Measurements from ENCODE around the gene RNF151.

RNF151 gene

DNA sequence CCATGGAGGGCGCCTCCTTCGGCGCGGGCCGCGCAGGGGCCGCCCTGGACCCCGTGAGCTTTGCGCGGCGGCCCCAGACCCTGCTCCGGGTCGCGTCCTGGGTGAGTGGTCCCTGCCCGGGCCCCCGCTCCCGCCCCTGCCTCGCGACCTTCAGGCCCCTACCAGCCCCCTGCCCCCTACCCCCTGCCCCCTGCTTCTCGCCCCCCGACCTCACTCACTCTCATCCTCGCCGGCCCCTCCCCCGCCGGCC is 23.4 kb downstream of the RNF151 start:
- TF ChIP-seq, protein P1, sequence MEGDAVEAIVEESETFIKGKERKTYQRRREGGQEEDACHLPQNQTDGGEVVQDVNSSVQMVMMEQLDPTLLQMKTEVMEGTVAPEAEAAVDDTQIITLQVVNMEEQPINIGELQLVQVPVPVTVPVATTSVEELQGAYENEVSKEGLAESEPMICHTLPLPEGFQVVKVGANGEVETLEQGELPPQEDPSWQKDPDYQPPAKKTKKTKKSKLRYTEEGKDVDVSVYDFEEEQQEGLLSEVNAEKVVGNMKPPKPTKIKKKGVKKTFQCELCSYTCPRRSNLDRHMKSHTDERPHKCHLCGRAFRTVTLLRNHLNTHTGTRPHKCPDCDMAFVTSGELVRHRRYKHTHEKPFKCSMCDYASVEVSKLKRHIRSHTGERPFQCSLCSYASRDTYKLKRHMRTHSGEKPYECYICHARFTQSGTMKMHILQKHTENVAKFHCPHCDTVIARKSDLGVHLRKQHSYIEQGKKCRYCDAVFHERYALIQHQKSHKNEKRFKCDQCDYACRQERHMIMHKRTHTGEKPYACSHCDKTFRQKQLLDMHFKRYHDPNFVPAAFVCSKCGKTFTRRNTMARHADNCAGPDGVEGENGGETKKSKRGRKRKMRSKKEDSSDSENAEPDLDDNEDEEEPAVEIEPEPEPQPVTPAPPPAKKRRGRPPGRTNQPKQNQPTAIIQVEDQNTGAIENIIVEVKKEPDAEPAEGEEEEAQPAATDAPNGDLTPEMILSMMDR (IDR thresholded peaks at IDR 0.05) = no peak
- peaks cover 5% of the 10 kb centered on the region for H3K4me1 ChIP-seq

DNA sequence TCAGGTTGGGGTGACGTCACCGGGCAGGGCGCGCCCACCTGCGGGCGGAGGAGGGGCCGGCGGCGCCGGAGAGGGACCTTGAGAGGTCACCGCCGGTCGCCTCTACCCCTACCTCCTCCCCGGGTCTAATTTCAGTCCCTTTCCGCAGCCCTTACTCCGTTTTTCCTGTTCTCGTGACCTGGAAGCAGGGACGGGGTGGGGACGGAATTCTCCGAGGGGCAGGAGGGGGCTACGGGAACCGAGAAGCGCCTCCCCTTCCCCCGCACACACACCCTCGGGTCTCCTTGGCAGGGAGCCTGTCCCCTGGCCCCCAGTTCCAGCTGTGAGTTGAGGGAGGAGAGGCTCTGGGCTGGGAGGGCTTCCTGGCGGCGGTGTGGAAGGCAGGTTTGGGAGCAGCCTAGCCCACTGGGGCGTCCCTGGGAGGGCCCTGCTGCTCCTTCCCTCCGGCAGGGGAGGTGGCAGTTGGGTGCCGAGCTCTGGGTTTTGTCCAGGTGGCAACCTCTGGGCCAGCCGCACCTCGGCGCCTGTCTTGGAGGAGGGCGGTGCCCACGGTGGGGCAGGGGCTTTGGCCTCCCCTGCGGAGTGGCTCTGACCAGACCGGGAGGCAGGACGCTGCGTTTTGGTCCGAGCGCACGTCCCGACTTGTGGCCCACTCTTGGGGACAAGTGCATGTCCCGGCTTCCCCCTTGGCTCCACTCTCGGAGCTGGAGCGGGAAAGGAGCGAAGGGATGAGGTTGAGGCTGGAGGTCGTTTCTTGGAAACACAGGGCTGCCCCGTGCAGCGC is 23.9 kb downstream of the RNF151 start:
- no peak overlapping the region for H3K27ac ChIP-seq

More for the DNA sequence above, 23.4 kb downstream of the RNF151 start:
- Histone ChIP-seq H3K27ac (no peak overlapping the region), H3K9me3 (ENCODE audit: control insufficient read depth, low read length) (no peaks in the 10 kb centered on the region), H3K79me2 (no peaks in the 10 kb centered on the region), H3K27me3 (ENCODE audit: control insufficient read depth, insufficient read depth, low read length) (no peaks in the 10 kb centered on the region), H2AFZ (peak overlapping the region; percentile 73), H3K36me3 (ENCODE audit: control insufficient read depth, insufficient read depth, low read length) (no peaks in the 10 kb centered on the region), H3K4me2 (ENCODE audit: low read length) (no peak overlapping the region), H3K9ac (no peak overlapping the region), H3K4me3 (ENCODE audit: low read depth, low read length) (peak overlapping the region; percentile 68)

DNA sequence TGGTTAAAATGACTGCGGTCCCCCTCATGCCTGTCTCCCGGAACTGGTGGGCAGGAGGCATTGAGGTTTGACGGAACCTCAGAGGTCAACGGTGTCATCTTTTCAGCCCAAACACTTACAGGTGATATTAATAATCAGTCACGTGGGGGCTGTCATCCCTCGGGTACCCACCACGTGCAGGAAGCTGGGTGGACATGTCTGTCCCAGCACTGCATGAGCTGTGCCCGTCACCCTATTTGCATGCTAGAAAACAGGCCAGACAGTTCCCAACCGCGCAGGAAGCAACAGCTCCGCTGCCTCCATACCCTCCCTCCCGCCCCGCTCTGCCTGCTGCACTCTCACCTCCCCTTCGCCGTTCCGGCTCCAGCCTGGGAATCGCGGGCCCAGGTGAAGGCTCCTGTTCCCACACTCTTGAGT is 24.5 kb downstream of the RNF151 start:
- Histone ChIP-seq H2AFZ (no peak overlapping the region), H3K9me3 (ENCODE audit: control insufficient read depth, low read length) (no peaks in the 10 kb centered on the region), H3K4me1 (peaks cover 3% of the 10 kb centered on the region), H3K27ac (no peak overlapping the region), H3K4me3 (ENCODE audit: low read depth, low read length) (no peak overlapping the region), H3K79me2 (no peaks in the 10 kb centered on the region), H3K27me3 (ENCODE audit: control insufficient read depth, insufficient read depth, low read length) (no peaks in the 10 kb centered on the region), H3K9ac (no peak overlapping the region), H3K36me3 (ENCODE audit: control insufficient read depth, insufficient read depth, low read length) (no peaks in the 10 kb centered on the region), H3K4me2 (ENCODE audit: low read length) (no peak overlapping the region)
- TF ChIP-seq, protein P1 (IDR thresholded peaks at IDR 0.05) = no peak

More for the DNA sequence above, 23.9 kb downstream of the RNF151 start:
- no peaks in the 10 kb centered on the region for H3K9me3 ChIP-seq (ENCODE audit: control insufficient read depth, low read length)
- H3K27me3 ChIP-seq (ENCODE audit: control insufficient read depth, insufficient read depth, low read length) = no peaks in the 10 kb centered on the region
- peak overlapping the region; percentile 73 for H2AFZ ChIP-seq
- H3K4me3 ChIP-seq (ENCODE audit: low read depth, low read length) = peak overlapping the region; percentile 68
- H3K4me1 ChIP-seq = peaks cover 3% of the 10 kb centered on the region
- TF ChIP-seq, protein P1 (IDR thresholded peaks at IDR 0.05) = no peak
- peak overlapping the region; percentile 89 for H3K4me2 ChIP-seq (ENCODE audit: low read length)
- no peaks in the 10 kb centered on the region for H3K79me2 ChIP-seq
- H3K9ac ChIP-seq = no peak overlapping the region
- no peaks in the 10 kb centered on the region for H3K36me3 ChIP-seq (ENCODE audit: control insufficient read depth, insufficient read depth, low read length)

DNA sequence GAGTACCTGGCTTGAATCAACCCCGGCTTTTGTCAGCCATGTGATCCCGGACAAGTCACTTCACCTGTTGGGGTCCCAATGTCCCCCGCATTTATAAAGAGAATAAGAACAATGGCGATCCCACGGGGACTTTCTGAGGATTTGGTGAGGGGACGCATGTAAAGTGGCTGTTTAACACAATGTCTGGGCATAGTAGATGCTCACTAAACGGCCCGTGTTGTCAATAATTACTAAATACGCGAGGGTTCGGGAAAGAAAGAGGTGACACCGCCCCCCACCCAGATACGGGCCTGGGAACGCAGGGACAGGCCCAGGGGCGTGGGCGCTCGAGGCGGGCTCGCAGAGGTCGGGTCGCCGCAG is 24.9 kb downstream of the RNF151 start:
- Histone ChIP-seq H3K79me2 (no peaks in the 10 kb centered on the region), H3K27ac (no peak overlapping the region), H3K9me3 (ENCODE audit: control insufficient read depth, low read length) (no peaks in the 10 kb centered on the region), H3K4me3 (ENCODE audit: low read depth, low read length) (peak overlapping the region; percentile 11), H3K27me3 (ENCODE audit: control insufficient read depth, insufficient read depth, low read length) (no peaks in the 10 kb centered on the region), H3K36me3 (ENCODE audit: control insufficient read depth, insufficient read depth, low read length) (no peaks in the 10 kb centered on the region), H3K9ac (no peak overlapping the region), H3K4me1 (peaks cover 3% of the 10 kb centered on the region), H2AFZ (no peak overlapping the region), H3K4me2 (ENCODE audit: low read length) (no peak overlapping the region)
- TF ChIP-seq, protein P1 (IDR thresholded peaks at IDR 0.05) = no peak
